HG03135 (cell line): ENCODE results near the gene PLAAT3.
A peak's percentile ranks its signal among the peaks of the same experiment; 100 is the strongest.
"Not testable (repeated sequence)": the region's sequence is repeated elsewhere in the genome, so short reads cannot be mapped to it uniquely, and the experiment has no call there.

Experiments
- ATAC-seq: cut with Tn5 transposase; IDR thresholded peaks from one replicate; pipeline ENCODE4 v1.9.1; 2021; ENCODE audit warnings: mild to moderate bottlenecking, moderate library complexity; ENCODE audit not compliant: unreplicated experiment

Gene PLAAT3

GRCh38 chr11:63609536-63609935 lies 4.7 kb downstream of the PLAAT3 start:
- no peak for ATAC-seq

DNA sequence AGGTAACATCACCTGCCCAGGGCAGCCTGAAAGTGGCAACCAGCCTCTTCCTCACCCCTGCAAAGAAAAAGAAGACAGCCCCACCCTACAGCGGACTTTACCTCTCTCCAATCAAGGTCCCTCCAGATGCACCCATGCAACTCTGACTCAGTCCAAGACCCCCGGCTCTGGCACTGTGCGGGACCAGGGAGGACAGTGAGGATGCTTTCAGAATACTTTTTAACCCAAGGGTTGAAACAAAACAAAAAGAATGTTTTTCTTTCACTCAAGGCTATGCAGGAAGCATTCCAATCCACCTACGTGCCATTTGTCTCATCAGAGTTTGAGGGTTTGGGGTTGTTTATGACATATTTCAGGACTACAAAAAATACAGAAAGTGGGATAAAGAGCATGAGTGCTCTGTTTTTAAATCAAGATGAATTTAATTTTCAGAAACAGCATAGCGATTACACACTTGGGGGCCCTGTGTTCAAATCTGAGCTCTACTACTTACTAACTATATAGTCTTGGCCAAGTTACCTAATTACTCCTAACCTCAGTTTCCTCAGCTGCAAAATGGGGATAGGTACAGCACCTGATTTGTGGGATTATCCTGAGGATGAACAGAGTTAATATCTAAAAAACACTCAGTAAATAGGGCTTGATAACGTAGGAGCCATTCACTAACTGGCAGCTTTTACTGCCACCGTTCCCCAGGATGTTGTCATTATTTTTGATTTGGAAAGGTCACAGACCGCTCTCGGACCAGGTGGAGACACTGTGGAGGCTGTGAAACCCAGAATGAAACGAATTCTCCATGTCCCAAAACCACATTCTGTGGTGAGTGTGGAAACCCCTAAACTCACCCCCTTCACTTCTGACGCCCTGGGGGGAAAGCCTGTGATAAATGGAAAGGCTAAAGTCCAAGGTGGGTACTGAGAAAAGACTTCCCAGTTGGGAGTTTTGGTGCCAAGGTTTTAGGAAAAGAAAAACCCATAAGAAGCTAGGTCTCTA lies 5.6 kb downstream of the PLAAT3 start:
- ATAC-seq, result no peak

DNA sequence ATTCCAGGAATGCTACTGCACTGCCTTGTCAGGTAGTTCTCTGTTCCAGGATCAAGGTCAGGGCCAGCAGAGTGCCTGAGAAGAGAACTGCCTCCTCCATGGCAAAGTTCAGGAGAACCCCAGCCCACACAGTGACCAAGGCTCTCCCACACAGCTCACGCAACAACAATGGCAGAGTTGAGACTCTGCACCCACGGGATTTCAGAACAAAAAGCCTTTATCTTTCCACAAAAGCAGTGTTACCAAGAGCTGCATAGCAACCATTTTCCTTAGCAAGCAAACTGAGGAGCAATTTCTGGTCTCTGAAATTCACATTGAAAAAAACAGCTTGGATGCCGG lies 11.1 kb downstream of the PLAAT3 start:
- ATAC-seq, result no peak

DNA sequence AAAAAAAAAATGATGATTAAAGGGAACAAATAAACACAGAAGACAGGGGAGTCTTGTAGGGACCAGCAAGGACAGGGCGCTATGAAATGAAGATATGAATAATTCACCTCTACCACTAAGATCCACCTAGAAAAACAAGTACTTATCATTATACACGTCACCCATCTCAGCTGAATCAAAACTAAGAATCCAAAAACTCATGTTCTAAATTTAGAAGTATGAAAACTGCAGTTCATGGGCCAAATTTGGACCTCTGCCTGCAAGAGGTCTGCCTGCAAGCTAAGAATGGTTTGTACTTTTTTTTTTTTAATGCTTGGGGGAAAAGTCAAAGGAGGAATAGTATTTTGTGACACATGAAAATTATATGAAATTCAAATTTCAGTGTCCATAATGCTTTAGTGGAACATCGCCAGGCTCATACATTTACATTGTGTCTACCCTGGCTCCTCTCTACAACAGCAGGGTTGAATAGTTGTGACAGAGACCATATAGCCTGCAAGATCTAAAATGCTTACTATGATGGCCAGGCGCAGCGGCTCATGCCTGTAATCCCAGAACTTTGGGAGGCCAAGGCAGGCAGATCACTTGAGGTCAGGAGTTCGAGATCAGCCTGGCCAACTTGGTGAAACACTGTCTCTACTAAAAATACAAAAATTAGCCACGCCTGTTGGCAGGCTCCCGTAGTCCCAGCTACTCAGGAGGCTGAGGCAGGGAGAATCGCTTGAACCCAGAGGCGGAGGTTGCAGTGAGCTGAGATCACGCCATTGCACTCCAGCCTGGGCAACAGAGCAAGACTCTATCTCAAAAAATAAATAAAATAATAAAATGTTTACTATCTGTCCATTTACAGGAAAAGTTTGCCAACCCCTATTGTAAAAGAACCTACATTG lies 11.7 kb downstream of the PLAAT3 start:
- not testable (repeated sequence) for ATAC-seq

DNA sequence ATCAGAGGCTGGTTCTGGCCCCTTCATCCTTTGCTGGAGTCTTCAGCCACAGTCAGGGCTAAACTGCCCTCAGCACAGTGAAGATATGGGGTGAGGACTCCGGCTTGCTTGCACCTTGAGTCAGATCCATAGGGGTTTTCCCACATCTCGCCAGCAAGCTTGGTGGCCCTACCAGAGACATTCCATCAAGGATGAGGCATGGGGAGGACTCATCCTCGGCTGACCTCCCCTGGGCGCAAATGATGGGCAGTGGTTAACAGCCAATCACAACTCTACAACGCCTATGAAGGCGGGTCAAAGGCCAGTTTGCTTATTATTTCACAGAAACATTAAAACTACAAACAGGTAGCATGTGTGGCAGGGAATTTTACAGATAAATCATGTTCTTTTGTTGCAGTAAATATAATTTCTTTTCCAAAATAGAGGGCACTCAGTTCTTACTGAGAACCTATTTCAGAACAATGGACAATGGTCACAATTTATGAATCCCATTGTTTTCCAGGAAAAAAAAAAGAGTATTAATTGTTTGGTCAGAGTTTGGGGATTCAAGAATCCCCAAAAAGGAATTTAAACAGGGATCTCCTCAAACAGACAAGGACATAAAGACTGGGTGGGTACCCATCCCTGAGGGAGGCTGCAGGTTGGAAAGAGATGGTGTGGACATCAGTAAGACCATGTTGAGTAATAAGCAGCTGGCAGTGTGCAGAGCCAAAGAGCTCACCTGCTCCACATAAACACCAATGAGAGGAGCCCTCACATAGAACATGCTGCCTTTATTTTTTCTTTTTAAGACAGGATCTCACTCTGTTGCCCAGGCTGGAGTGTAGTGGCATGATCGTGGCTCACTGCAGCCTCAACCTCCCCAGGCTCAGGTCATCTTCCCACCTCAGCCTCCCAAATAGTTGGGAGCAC lies 14.8 kb downstream of the PLAAT3 start:
- ATAC-seq, result no peak

DNA sequence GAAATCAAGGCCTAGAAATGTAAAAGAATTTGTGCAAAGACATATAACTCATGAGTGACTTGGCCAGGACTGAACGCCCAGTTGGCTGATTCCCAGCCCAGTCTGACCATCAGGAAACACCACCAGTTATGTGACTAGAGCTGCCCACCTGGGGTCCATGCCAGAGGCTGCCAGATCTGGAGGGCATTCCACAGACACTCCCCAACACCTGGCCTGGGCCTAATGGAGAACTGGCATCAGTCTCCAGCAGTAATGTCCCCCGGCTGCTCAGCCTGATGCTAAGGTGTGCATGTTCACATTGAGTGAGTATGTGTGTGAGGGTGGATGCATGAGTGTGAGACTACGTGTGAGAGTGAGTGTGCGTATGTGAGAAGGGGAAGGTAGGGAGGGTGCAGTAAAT lies 15.7 kb downstream of the PLAAT3 start:
- no peak for ATAC-seq

DNA sequence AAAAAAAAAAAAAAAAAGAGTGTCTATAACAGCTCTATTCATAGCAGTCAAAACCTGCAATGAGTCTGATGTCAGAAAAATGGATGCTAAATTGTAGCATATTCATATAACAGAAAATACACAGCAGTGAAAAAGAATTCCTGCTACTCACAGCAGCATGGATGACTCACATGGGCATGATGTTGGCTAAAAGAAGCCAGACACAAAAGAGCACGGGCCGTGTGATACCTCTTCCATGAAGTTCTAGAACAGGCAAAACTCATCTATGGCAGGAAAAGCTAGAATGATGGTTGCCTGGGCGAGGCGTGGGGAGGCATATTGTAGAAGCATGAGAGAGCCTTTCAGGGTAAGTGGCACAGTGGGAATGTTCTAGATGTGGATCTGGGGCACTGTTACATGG lies 18.9 kb downstream of the PLAAT3 start:
- no peak for ATAC-seq

DNA sequence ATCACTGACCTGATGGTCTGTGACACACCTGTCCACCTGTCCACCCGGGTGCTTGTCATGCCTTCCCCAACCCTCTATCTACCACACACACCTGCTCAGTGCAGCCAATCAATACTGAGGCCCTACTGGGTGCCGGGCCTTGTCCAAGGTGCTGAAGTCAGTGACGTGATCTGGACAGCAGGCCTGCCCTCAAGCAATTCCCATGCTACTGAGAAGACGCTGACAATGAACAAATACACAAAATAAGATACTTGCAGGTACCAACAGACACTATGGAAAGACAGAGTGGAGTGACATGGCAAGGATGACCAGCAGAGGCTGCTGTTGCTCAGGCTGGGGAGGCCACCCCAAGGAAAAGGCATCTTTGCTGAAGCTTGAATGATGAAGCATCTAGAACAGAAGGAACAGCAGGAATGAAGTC lies 21.2 kb downstream of the PLAAT3 start:
- ATAC-seq, result no peak

DNA sequence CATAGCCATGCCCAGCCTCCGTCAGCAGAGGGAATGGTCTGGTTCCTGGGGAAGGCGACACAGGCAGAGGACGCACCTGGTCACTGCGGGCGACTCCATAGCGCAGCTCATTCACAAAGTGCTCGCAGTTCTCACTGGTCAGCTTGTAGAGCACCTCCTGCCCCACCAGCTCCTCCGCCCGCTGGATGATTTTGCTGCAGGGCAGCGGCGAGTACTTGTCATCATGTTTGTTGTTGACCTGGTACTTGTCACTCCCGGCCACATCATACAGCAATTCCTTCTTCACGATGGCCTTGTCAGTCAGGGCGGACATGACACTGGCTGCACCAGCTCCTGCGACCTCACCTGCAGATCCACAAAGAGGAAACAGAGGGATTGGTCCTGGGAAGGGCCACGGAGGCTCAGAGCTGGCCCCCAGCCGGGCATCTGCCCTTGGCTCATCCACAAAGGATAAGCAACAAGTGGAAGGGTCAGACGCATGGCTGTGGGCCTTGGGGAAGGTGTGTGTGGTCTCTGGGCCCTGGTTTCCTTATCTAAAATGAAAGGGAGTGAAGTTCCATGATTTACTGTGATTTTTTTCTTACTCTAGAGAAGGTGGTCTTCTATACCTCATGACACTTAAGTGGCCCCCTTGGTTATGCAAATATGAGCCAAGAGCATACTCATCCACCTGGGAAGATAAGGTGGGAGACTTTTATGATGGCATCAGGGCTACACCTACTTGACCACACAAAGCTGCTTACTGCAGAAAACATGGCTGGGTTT lies 24.0 kb downstream of the PLAAT3 start:
- ATAC-seq, result no peak

DNA sequence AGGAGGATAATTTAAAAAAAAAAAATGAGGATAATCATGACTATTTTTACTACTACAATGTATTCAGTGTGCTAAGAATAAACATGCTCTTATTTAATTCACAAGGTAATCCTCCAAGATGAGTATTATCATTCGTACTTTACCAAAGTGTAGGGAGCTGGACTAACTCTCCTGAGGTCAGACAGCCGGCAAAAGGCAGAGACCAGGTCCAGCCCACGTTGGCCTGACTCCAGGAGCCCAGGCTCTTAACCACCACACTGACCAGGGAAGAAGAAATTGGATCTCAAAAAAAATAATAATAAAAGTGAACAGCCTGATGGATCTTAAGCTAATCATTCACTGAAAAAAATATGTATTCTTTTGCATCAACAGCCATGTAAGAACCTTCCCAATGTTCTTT lies 25.2 kb downstream of the PLAAT3 start:
- no peak for ATAC-seq

- no peak for ATAC-seq
These were observed 27.6 kb downstream of the PLAAT3 start for GRCh38 chr11:63586451-63587166.

DNA sequence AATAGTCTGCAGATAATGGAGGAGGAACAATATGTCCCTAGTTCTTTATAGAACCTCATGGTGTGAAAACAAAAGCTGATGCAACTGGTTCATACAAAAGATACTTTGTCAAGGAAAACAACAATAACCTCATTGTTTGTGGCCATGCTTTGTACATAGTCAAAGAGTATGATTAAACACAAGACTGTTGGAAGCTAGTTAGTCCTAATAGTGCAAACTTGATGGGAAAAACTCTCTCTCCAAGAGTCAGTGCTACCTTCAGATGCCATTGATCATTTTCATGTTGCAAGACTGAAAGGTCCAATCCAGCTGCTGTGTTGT lies 30.9 kb downstream of the PLAAT3 start:
- ATAC-seq, result no peak

DNA sequence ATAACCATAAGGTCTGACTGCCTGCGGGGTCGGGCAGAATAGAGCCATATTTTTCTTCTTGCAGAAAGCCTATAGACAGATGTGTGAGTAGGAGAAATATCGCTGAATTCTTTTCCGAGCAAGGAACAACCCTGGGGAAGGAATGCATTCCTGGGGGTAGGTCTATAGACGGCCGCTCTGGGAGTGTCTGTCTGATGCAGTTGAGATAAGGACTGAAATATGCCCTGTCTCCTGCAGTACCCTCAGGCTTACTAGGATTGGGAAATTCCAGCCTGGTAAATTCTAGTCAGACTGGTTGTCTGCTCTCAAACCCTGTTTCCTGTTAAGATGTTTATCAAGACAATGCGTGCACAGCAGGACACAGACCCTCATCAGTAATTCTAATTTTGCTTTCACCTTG lies 33.0 kb downstream of the PLAAT3 start:
- ATAC-seq, result not testable (repeated sequence)

GRCh38 chr11:63578882-63579281 lies 35.4 kb downstream of the PLAAT3 start:
- not testable (repeated sequence) for ATAC-seq

DNA sequence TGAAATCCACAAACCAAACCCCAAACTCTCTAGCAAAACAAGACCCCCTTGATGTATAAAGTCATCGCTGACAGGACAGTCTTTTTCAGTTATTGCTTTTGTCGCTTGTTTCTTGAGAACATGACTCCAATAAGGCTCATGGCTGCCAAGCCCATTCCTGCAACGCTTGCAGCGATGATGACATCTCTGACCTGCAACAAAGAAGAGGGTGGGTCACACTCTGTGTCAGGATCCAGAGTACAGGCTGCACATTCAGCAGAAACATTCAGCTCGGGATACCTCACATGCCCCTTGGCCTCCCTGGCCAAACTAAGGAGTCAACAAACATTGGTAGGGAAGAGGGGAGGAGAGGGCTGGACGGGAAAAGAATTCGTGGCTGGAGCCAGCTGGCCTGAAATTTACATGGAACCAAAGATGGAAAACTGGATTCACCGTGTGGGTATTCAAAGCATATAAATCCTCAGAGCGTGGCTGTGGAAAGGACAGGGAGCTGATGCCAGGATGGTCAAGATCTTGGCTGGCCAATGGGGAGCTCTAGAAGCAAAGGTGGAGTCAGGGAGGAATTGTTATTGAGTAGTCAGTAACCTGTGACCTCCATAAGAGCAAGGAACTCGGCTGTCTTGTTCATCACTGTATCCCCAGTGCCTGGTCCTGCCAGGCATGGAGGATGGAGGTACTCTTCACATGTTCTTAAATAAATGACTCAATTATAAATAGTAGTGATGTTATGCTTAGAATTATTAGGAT lies 39.2 kb downstream of the PLAAT3 start:
- no peak for ATAC-seq

DNA sequence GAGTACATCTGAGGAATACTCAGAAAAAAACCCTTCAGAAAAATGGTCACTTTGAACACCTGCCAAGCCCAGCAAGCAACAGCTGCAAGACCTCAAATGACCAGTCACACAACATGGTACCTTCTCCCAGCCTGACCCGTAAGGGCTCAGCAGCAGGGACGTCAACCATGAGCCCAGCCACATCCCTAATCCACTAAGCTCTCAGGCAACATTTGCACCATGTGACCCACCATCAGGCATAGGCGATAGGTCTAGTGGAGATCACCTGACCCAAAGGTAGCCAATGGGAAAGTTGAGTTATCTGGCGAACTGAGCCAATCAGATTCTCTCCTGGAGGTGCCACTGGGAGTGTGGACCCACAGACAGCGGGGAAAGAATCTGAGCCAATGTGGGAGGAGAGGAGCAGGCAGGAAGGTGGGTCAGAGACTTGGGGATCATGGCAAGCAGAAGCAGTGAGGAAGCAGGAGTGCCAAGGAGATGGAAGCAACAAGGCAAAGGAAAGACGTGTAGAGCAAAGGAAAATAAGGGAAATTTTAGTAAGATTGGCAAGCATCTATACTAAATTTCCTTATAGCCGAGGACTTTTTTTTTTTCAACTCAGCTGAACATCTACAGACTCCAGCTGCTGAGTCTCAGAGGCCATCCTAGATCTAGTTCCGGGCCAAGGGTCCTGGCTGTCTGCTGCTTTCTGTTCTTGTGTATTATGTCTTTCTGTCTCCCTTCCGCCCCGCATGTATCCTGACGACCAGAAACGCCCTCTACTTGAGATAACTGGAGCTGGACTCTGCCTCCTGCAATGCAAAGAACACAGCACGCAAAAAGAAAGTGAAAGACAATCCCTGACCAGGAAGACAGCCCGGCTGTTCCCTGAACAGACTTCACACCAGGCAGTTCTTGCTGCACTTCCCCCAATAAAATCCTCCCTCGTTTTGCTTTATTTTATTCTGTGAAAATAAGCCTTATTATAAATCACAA lies 40.1 kb downstream of the PLAAT3 start:
- peak; percentile 66 for ATAC-seq

- ATAC-seq, result no peak
These were observed 42.1 kb downstream of the PLAAT3 start for GRCh38 chr11:63572026-63572688.
